Measurements from ENCODE around the gene CHD2. TPM values are rescaled to one million over a fixed set of nuclear protein-coding genes. Genes with fewer than 3 reads are reported as not detected.

Gene CHD2
- total and polyA plus RNA-seq, 2 donors = 29.9 to 210 TPM

GRCh38 chr15:92958105-92958504 is 58.0 kb downstream of the CHD2 start:
- Histone ChIP-seq H3K27ac (ENCODE audit: low read depth) (no peak overlapping the region), H3K36me3 (ENCODE audit: insufficient read depth) (peaks cover 6% of the 10 kb centered on the region), H3K4me3 (ENCODE audit: low read depth, low read length) (no peak overlapping the region), H3K4me1 (ENCODE audit: insufficient read depth) (no peaks in the 10 kb centered on the region)
- WGBS = 77% methylated on average over 8 of the region's 8 CpGs
- DNase-seq (ENCODE audit: extremely low spot score) = no peak

GRCh38 chr15:92959219-92959618 is 59.1 kb downstream of the CHD2 start:
- DNase-seq (ENCODE audit: extremely low spot score) = no peak
- Histone ChIP-seq H3K4me1 (ENCODE audit: insufficient read depth) (no peaks in the 10 kb centered on the region), H3K36me3 (ENCODE audit: insufficient read depth) (peaks cover 4% of the 10 kb centered on the region), H3K27ac (ENCODE audit: low read depth) (no peak overlapping the region), H3K4me3 (ENCODE audit: low read depth, low read length) (no peak overlapping the region)
- 90% methylated on average over 4 of the region's 4 CpGs for WGBS

- Histone ChIP-seq H3K4me1 (ENCODE audit: insufficient read depth) (no peaks in the 10 kb centered on the region), H3K27ac (ENCODE audit: low read depth) (no peak overlapping the region), H3K36me3 (ENCODE audit: insufficient read depth) (peaks cover 7% of the 10 kb centered on the region), H3K4me3 (ENCODE audit: low read depth, low read length) (no peak overlapping the region)
- 95% methylated on average over 9 of the region's 9 CpGs for WGBS
- DNase-seq (ENCODE audit: extremely low spot score) = no peak
These were observed 61.0 kb downstream of the CHD2 start for GRCh38 chr15:92960996-92961681.

GRCh38 chr15:92962914-92963313 is 62.8 kb downstream of the CHD2 start:
- peaks cover 10% of the 10 kb centered on the region for H3K36me3 ChIP-seq (ENCODE audit: insufficient read depth)
- DNase-seq (ENCODE audit: extremely low spot score) = no peak
- no peaks in the 10 kb centered on the region for H3K4me1 ChIP-seq (ENCODE audit: insufficient read depth)
- no peak overlapping the region for H3K27ac ChIP-seq (ENCODE audit: low read depth)
- WGBS = 96% methylated on average over 1 of the region's 1 CpG
- H3K4me3 ChIP-seq (ENCODE audit: low read depth, low read length) = no peak overlapping the region

GRCh38 chr15:92963794-92964193 is 63.7 kb downstream of the CHD2 start:
- no peak overlapping the region for H3K4me3 ChIP-seq (ENCODE audit: low read depth, low read length)
- H3K36me3 ChIP-seq (ENCODE audit: insufficient read depth) = peaks cover 10% of the 10 kb centered on the region
- no peak for DNase-seq (ENCODE audit: extremely low spot score)
- no peaks in the 10 kb centered on the region for H3K4me1 ChIP-seq (ENCODE audit: insufficient read depth)
- no peak overlapping the region for H3K27ac ChIP-seq (ENCODE audit: low read depth)
- 100% methylated on average over 2 of the region's 2 CpGs for WGBS

- H3K36me3 ChIP-seq (ENCODE audit: insufficient read depth) = peaks cover 17% of the 10 kb centered on the region
- H3K4me1 ChIP-seq (ENCODE audit: insufficient read depth) = no peaks in the 10 kb centered on the region
- H3K4me3 ChIP-seq (ENCODE audit: low read depth, low read length) = no peak overlapping the region
- no peak overlapping the region for H3K27ac ChIP-seq (ENCODE audit: low read depth)
- DNase-seq (ENCODE audit: extremely low spot score) = no peak
- WGBS = 93% methylated on average over 5 of the region's 5 CpGs
These were observed 69.0 kb downstream of the CHD2 start for GRCh38 chr15:92968926-92969651.

- 100% methylated on average over 1 of the region's 1 CpG for WGBS
- H3K4me3 ChIP-seq (ENCODE audit: low read depth, low read length) = no peak overlapping the region
- H3K36me3 ChIP-seq (ENCODE audit: insufficient read depth) = peaks cover 19% of the 10 kb centered on the region
- DNase-seq (ENCODE audit: extremely low spot score) = no peak
- no peaks in the 10 kb centered on the region for H3K4me1 ChIP-seq (ENCODE audit: insufficient read depth)
- H3K27ac ChIP-seq (ENCODE audit: low read depth) = no peak overlapping the region
These were observed 70.5 kb downstream of the CHD2 start for GRCh38 chr15:92970656-92971055.

- Histone ChIP-seq H3K4me1 (ENCODE audit: insufficient read depth) (no peaks in the 10 kb centered on the region), H3K36me3 (ENCODE audit: insufficient read depth) (peaks cover 19% of the 10 kb centered on the region), H3K27ac (ENCODE audit: low read depth) (no peak overlapping the region), H3K4me3 (ENCODE audit: low read depth, low read length) (no peak overlapping the region)
- WGBS = 98% methylated on average over 1 of the region's 1 CpG
- DNase-seq (ENCODE audit: extremely low spot score) = no peak
These were observed 71.0 kb downstream of the CHD2 start for GRCh38 chr15:92971081-92971480.

- whole genome bisulfite sequencing = 79% methylated on average over 1 of the region's 1 CpG
- Histone ChIP-seq H3K4me1 (ENCODE audit: insufficient read depth) (no peaks in the 10 kb centered on the region), H3K36me3 (ENCODE audit: insufficient read depth) (peaks cover 16% of the 10 kb centered on the region), H3K27ac (ENCODE audit: low read depth) (no peak overlapping the region), H3K4me3 (ENCODE audit: low read depth, low read length) (no peak overlapping the region)
- DNase-seq (ENCODE audit: extremely low spot score) = no peak
These were observed 71.6 kb downstream of the CHD2 start for GRCh38 chr15:92971713-92972112.

GRCh38 chr15:92974183-92974915 is 74.2 kb downstream of the CHD2 start:
- no peak overlapping the region for H3K4me3 ChIP-seq (ENCODE audit: low read depth, low read length)
- DNase-seq (ENCODE audit: extremely low spot score) = no peak
- no peaks in the 10 kb centered on the region for H3K4me1 ChIP-seq (ENCODE audit: insufficient read depth)
- no peak overlapping the region for H3K27ac ChIP-seq (ENCODE audit: low read depth)
- WGBS = 89% methylated on average over 6 of the region's 6 CpGs
- H3K36me3 ChIP-seq (ENCODE audit: insufficient read depth) = peaks cover 12% of the 10 kb centered on the region

GRCh38 chr15:92979011-92979701 is 79.0 kb downstream of the CHD2 start:
- no peak for DNase-seq (ENCODE audit: extremely low spot score)

GRCh38 chr15:92981333-92981732 is 81.2 kb downstream of the CHD2 start:
- Histone ChIP-seq H3K4me1 (ENCODE audit: insufficient read depth) (no peaks in the 10 kb centered on the region), H3K27ac (ENCODE audit: low read depth) (no peak overlapping the region), H3K36me3 (ENCODE audit: insufficient read depth) (peaks cover 14% of the 10 kb centered on the region), H3K4me3 (ENCODE audit: low read depth, low read length) (no peak overlapping the region)
- DNase-seq (ENCODE audit: extremely low spot score) = no peak
- WGBS = 89% methylated on average over 8 of the region's 8 CpGs

More at GRCh38 chr15:92979011-92979701, 79.0 kb downstream of the CHD2 start:
- 89% methylated on average over 5 of the region's 5 CpGs for WGBS
- H3K4me3 ChIP-seq (ENCODE audit: low read depth, low read length) = no peak overlapping the region
- H3K27ac ChIP-seq (ENCODE audit: low read depth) = no peak overlapping the region
- H3K36me3 ChIP-seq (ENCODE audit: insufficient read depth) = peaks cover 12% of the 10 kb centered on the region
- no peaks in the 10 kb centered on the region for H3K4me1 ChIP-seq (ENCODE audit: insufficient read depth)

GRCh38 chr15:92984161-92984560 is 84.0 kb downstream of the CHD2 start:
- H3K4me3 ChIP-seq (ENCODE audit: low read depth, low read length) = no peak overlapping the region
- WGBS = 88% methylated on average over 4 of the region's 4 CpGs
- DNase-seq (ENCODE audit: extremely low spot score) = no peak
- no peak overlapping the region for H3K27ac ChIP-seq (ENCODE audit: low read depth)
- no peaks in the 10 kb centered on the region for H3K4me1 ChIP-seq (ENCODE audit: insufficient read depth)
- H3K36me3 ChIP-seq (ENCODE audit: insufficient read depth) = peaks cover 14% of the 10 kb centered on the region
